K562 (cell line): ENCODE measurements around the gene ERAL1. TPM values are rescaled to one million over a fixed set of nuclear protein-coding genes. Genes with fewer than 3 reads are reported as not detected.

Experiments used
- EZH2 ChIP-seq: IDR thresholded peaks from 2 replicates; pipeline ENCODE4 v1.6.1; 2012; ENCODE audit warnings: low read depth, mild to moderate bottlenecking, inconsistent platforms, low read length, borderline replicate concordance
- FOSL1 ChIP-seq: fragments of 200-800 bp; sonication (Bioruptor generic); conservative IDR thresholded peaks from 2 replicates; pipeline ENCODE4 v1.6.1; 2016; ENCODE audit warnings: missing genetic modification characterization, missing compliant biosample characterization
- HNRNPUL1 ChIP-seq: fragments of 200-400 bp; formaldehyde crosslinking; IDR thresholded peaks from 2 replicates; pipeline ENCODE4 v1.6.1; 2017; ENCODE audit warnings: low read length
- KLF10 ChIP-seq: fragments of 250-450 bp; sonication (Bioruptor Pico); IDR thresholded peaks from 2 replicates; pipeline ENCODE4 v1.6.1; 2021; ENCODE audit warnings: matching md5 sums
- NCOR1 ChIP-seq: fragments of 450-650 bp; IDR thresholded peaks from 2 replicates; pipeline ENCODE4 v1.6.1; 2016; ENCODE audit warnings: mild to moderate bottlenecking, moderate library complexity
- SAFB ChIP-seq: fragments of 200-400 bp; formaldehyde crosslinking; IDR thresholded peaks from 2 replicates; pipeline ENCODE4 v1.6.1; 2017; ENCODE audit warnings: low read depth, low read length, borderline replicate concordance
- ZNF24 ChIP-seq: fragments of 450-650 bp; IDR thresholded peaks from 2 replicates; pipeline ENCODE4 v1.6.1; 2016
- polyA plus RNA-seq, 8 experiments: library from polyadenylated mRNA; depleted of rRNA in 4 of 8; stranded (reverse) in 5 of 8; unstranded in 3 of 8; fragments of >200 nt; fragmentation: Nextera tagmentation in 2 of 8; fragmentation: Illumina TruSeq in 1 of 8; extraction: Ambion mirVana in 2 of 8; extraction: Trizol in 1 of 8; gene quantifications; 2 replicates each; pipeline versions ENCODE4 v1.2.1 to v1.2.3, GENCODE V29; 2011 to 2014; ENCODE audit warnings: inconsistent platforms in 1 of 8, missing spikeins in 1 of 8
- total RNA-seq, 7 experiments: library from RNA; depleted of rRNA in 6 of 7; stranded (reverse); fragments of >200 nt in 6 of 7; fragmentation: Illumina TruSeq in 2 of 7; extraction: Trizol in 2 of 7; gene quantifications; 2 replicates each; pipeline versions ENCODE4 v1.2.1 to v1.2.3, GENCODE V29; 2011 to 2021; ENCODE audit warnings: low replicate concordance in 1 of 7
- TF ChIP-seq, protein P1 (sequence below): sonication (generic); formaldehyde crosslinking; IDR thresholded peaks from 2 replicates; pipeline ENCODE4 v1.8.0; 2023; ENCODE audit warnings: mild to moderate bottlenecking, missing genetic modification reagents
- TF ChIP-seq, protein P2 (sequence below): sonication (generic); formaldehyde crosslinking; IDR thresholded peaks from 2 replicates; pipeline ENCODE4 v1.4.0; 2020; ENCODE audit warnings: mild to moderate bottlenecking, missing genetic modification reagents
- TF ChIP-seq, protein P3 (sequence below): fragments of 250-450 bp; sonication (Bioruptor Pico); IDR thresholded peaks from 2 replicates; pipeline ENCODE4 v1.8.0; 2021; ENCODE audit warnings: borderline replicate concordance, mild to moderate bottlenecking, moderate library complexity; ENCODE audit not compliant: poor library complexity, severe bottlenecking
- TF ChIP-seq, protein P4 (sequence below): sonication (generic); formaldehyde crosslinking; IDR thresholded peaks from 2 replicates; pipeline ENCODE4 v1.8.1; 2023; ENCODE audit warnings: missing genetic modification reagents, mild to moderate bottlenecking, borderline replicate concordance
- TF ChIP-seq, protein P5 (sequence below), 2 experiments: IDR thresholded peaks in 1 of 2; conservative IDR thresholded peaks in 1 of 2; 2 replicates each; pipeline ENCODE4 v1.6.1; 2016; ENCODE audit warnings: low read depth in 2 of 2, mild to moderate bottlenecking in 1 of 2, missing compliant biosample characterization in 1 of 2, missing genetic modification characterization in 1 of 2, moderate library complexity in 1 of 2

Gene ERAL1
- total and polyA plus RNA-seq, 9 of the 15 experiments (the other 6 are each of a cell fraction or from before 2014, with no cell fraction given): 37.5 to 351 (median 106) TPM

DNA sequence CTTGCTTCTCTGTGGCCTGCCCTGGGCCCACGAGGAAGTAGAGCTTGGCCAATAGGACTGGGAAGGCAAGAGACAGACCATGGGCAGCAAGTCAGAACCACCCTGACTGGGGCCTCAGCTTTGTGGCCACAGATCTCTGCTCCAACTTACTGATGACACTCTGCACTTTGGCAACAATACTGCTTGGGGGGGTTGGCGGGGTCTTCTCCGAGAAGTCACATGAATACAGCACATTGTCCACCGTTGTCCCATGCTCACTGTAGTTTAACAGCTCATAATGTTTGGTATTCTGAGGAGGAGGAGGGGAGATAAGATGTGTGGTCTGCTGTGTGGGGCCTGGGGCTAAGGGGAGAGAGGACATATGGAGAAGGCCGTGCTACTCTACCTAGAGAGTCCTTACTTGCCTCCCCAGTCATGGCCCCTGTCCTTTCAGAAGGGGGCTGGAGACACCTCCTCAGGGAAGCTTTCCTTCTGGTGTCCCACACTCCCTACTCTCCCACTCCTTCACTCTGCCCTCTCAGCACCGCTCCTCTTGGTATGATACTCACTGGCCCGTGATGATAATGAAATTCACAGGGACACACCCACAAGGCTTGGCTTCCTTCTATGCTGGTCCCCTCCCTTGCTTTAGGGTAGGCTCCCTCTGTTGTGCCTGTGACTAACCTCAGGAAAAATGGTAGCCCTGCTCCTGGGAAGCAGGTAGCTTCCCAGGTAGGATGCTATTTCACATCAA is 52.1 kb downstream of the ERAL1 start (continued):
- TF ChIP-seq, protein P1, sequence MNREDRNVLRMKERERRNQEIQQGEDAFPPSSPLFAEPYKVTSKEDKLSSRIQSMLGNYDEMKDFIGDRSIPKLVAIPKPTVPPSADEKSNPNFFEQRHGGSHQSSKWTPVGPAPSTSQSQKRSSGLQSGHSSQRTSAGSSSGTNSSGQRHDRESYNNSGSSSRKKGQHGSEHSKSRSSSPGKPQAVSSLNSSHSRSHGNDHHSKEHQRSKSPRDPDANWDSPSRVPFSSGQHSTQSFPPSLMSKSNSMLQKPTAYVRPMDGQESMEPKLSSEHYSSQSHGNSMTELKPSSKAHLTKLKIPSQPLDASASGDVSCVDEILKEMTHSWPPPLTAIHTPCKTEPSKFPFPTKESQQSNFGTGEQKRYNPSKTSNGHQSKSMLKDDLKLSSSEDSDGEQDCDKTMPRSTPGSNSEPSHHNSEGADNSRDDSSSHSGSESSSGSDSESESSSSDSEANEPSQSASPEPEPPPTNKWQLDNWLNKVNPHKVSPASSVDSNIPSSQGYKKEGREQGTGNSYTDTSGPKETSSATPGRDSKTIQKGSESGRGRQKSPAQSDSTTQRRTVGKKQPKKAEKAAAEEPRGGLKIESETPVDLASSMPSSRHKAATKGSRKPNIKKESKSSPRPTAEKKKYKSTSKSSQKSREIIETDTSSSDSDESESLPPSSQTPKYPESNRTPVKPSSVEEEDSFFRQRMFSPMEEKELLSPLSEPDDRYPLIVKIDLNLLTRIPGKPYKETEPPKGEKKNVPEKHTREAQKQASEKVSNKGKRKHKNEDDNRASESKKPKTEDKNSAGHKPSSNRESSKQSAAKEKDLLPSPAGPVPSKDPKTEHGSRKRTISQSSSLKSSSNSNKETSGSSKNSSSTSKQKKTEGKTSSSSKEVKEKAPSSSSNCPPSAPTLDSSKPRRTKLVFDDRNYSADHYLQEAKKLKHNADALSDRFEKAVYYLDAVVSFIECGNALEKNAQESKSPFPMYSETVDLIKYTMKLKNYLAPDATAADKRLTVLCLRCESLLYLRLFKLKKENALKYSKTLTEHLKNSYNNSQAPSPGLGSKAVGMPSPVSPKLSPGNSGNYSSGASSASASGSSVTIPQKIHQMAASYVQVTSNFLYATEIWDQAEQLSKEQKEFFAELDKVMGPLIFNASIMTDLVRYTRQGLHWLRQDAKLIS (CRISPR knock-in tag): no peak
- TF ChIP-seq KLF10 (CRISPR knock-in tag): no peak
- no peak for TF ChIP-seq ZNF24
- TF ChIP-seq, protein P2, sequence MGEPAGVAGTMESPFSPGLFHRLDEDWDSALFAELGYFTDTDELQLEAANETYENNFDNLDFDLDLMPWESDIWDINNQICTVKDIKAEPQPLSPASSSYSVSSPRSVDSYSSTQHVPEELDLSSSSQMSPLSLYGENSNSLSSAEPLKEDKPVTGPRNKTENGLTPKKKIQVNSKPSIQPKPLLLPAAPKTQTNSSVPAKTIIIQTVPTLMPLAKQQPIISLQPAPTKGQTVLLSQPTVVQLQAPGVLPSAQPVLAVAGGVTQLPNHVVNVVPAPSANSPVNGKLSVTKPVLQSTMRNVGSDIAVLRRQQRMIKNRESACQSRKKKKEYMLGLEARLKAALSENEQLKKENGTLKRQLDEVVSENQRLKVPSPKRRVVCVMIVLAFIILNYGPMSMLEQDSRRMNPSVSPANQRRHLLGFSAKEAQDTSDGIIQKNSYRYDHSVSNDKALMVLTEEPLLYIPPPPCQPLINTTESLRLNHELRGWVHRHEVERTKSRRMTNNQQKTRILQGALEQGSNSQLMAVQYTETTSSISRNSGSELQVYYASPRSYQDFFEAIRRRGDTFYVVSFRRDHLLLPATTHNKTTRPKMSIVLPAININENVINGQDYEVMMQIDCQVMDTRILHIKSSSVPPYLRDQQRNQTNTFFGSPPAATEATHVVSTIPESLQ (CRISPR knock-in tag): no peak
- no peak for TF ChIP-seq SAFB
- TF ChIP-seq, protein P3, sequence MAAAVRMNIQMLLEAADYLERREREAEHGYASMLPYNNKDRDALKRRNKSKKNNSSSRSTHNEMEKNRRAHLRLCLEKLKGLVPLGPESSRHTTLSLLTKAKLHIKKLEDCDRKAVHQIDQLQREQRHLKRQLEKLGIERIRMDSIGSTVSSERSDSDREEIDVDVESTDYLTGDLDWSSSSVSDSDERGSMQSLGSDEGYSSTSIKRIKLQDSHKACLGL: no peak
- TF ChIP-seq, protein P4, sequence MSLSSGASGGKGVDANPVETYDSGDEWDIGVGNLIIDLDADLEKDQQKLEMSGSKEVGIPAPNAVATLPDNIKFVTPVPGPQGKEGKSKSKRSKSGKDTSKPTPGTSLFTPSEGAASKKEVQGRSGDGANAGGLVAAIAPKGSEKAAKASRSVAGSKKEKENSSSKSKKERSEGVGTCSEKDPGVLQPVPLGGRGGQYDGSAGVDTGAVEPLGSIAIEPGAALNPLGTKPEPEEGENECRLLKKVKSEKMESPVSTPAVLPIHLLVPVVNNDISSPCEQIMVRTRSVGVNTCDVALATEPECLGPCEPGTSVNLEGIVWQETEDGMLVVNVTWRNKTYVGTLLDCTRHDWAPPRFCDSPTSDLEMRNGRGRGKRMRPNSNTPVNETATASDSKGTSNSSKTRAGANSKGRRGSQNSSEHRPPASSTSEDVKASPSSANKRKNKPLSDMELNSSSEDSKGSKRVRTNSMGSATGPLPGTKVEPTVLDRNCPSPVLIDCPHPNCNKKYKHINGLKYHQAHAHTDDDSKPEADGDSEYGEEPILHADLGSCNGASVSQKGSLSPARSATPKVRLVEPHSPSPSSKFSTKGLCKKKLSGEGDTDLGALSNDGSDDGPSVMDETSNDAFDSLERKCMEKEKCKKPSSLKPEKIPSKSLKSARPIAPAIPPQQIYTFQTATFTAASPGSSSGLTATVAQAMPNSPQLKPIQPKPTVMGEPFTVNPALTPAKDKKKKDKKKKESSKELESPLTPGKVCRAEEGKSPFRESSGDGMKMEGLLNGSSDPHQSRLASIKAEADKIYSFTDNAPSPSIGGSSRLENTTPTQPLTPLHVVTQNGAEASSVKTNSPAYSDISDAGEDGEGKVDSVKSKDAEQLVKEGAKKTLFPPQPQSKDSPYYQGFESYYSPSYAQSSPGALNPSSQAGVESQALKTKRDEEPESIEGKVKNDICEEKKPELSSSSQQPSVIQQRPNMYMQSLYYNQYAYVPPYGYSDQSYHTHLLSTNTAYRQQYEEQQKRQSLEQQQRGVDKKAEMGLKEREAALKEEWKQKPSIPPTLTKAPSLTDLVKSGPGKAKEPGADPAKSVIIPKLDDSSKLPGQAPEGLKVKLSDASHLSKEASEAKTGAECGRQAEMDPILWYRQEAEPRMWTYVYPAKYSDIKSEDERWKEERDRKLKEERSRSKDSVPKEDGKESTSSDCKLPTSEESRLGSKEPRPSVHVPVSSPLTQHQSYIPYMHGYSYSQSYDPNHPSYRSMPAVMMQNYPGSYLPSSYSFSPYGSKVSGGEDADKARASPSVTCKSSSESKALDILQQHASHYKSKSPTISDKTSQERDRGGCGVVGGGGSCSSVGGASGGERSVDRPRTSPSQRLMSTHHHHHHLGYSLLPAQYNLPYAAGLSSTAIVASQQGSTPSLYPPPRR: no peak
- TF ChIP-seq NCOR1: no peak
- TF ChIP-seq, protein P5, sequence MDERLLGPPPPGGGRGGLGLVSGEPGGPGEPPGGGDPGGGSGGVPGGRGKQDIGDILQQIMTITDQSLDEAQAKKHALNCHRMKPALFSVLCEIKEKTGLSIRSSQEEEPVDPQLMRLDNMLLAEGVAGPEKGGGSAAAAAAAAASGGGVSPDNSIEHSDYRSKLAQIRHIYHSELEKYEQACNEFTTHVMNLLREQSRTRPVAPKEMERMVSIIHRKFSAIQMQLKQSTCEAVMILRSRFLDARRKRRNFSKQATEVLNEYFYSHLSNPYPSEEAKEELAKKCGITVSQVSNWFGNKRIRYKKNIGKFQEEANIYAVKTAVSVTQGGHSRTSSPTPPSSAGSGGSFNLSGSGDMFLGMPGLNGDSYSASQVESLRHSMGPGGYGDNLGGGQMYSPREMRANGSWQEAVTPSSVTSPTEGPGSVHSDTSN (CRISPR knock-in tag; IDR thresholded peaks at IDR 0.05; ENCODE audit: low read depth): no peak
- TF ChIP-seq, protein P5 (tag; conservative IDR thresholded peaks at IDR 0.05; ENCODE audit: low read depth): no peak
- no peak for TF ChIP-seq EZH2
- TF ChIP-seq HNRNPUL1: no peak
- no peak for TF ChIP-seq FOSL1
